GM23338 (cell line): ENCODE results near the gene RAB37. TPM values are rescaled to one million over a fixed set of nuclear protein-coding genes. Genes with fewer than 3 reads are reported as not detected.

Experiments used
- ATAC-seq: fragments of 200-7000 bp; cut with Tn5 transposase; 3 replicates; pipeline ENCODE4 v1.9.1; 2020
- DNase-seq: peaks from one replicate; pipeline ENCODE4 v3.0.0-alpha.2; 2015; ENCODE audit warnings: low spot score
- H2AFZ ChIP-seq: fragments of 200-600 bp; sonication (generic); 2 replicates; pipeline ENCODE4 v1.8.0; 2016; ENCODE audit warnings: antibody characterized with exemption, mild to moderate bottlenecking, moderate library complexity
- H3F3A ChIP-seq: fragments of 200-600 bp; sonication (generic); replicated peaks from 2 replicates; pipeline ENCODE4 v1.8.0; 2017; ENCODE audit warnings: antibody characterized with exemption, mixed run types, low read depth
- H3K27ac ChIP-seq: fragments of 200-600 bp; sonication (generic); 2 replicates; pipeline ENCODE4 v1.6.1; 2016; ENCODE audit warnings: low read depth
- H3K27me3 ChIP-seq: fragments of 200-600 bp; sonication (generic); 2 replicates; pipeline ENCODE4 v1.8.0; 2016; ENCODE audit warnings: mild to moderate bottlenecking, mixed run types, moderate library complexity; ENCODE audit not compliant: insufficient read depth
- H3K36me3 ChIP-seq: fragments of 200-600 bp; sonication (generic); 2 replicates; pipeline ENCODE4 v1.8.0; 2016; ENCODE audit warnings: mild to moderate bottlenecking; ENCODE audit not compliant: insufficient read depth
- H3K4me1 ChIP-seq: fragments of 200-600 bp; sonication (generic); 2 replicates; pipeline ENCODE4 v1.8.0; 2016; ENCODE audit warnings: mild to moderate bottlenecking, moderate library complexity; ENCODE audit not compliant: insufficient read depth
- H3K4me2 ChIP-seq: fragments of 200-600 bp; sonication (generic); 2 replicates; pipeline ENCODE4 v1.7.1; 2017; ENCODE audit warnings: mixed run types
- H3K4me3 ChIP-seq: fragments of 200-600 bp; sonication (generic); 2 replicates; pipeline ENCODE4 v1.6.1; 2016; ENCODE audit warnings: mixed run types
- H3K79me2 ChIP-seq: fragments of 200-600 bp; sonication (generic); replicated peaks from 2 replicates; pipeline ENCODE4 v1.8.0; 2017; ENCODE audit warnings: mild to moderate bottlenecking; ENCODE audit not compliant: insufficient read depth
- H3K9me2 ChIP-seq: fragments of 200-600 bp; sonication (generic); 2 replicates; pipeline ENCODE4 v1.8.0; 2017; ENCODE audit not compliant: insufficient read depth
- H4K20me1 ChIP-seq: fragments of 200-600 bp; sonication (generic); replicated peaks from 2 replicates; pipeline ENCODE4 v1.8.0; 2017; ENCODE audit warnings: mild to moderate bottlenecking; ENCODE audit not compliant: insufficient read depth
- H3K27ac Mint-ChIP-seq: 2 replicates; pipeline ENCODE4 v1.8.0; 2020; ENCODE audit warnings: inconsistent platforms, mild to moderate bottlenecking, moderate library complexity, mixed read lengths
- H3K27me3 Mint-ChIP-seq: 3 replicates; pipeline ENCODE4 v1.8.0; 2022; ENCODE audit warnings: low read depth, mild to moderate bottlenecking, moderate library complexity, mixed read lengths, inconsistent platforms; ENCODE audit not compliant: insufficient read depth, poor library complexity
- H3K36me3 Mint-ChIP-seq: 3 replicates; pipeline ENCODE4 v1.8.0; 2021; ENCODE audit warnings: low read depth, mild to moderate bottlenecking, inconsistent platforms, moderate library complexity, mixed read lengths
- H3K4me1 Mint-ChIP-seq: 3 replicates; pipeline ENCODE4 v1.8.0; 2020; ENCODE audit warnings: mild to moderate bottlenecking, inconsistent platforms, mixed read lengths
- H3K4me3 Mint-ChIP-seq: 3 replicates; pipeline ENCODE4 v1.8.0; 2021; ENCODE audit warnings: moderate library complexity, mild to moderate bottlenecking, inconsistent platforms, mixed read lengths
- H3K9me3 Mint-ChIP-seq: 3 replicates; pipeline ENCODE4 v1.8.0; 2020; ENCODE audit warnings: moderate library complexity, mild to moderate bottlenecking, inconsistent platforms, mixed read lengths
- CREB1 ChIP-seq: fragments of 250-450 bp; sonication (Bioruptor Pico); IDR thresholded peaks from 2 replicates; pipeline ENCODE4 v1.5.0; 2020; ENCODE audit warnings: low read depth, mild to moderate bottlenecking, moderate library complexity
- EZH2 ChIP-seq: fragments of 200-600 bp; sonication (generic); IDR thresholded peaks from one replicate; pipeline ENCODE4 v1.8.0; 2017; ENCODE audit warnings: antibody characterized with exemption, mild to moderate bottlenecking, low read depth; ENCODE audit not compliant: unreplicated experiment
- EZH2phosphoT487 ChIP-seq: fragments of 200-600 bp; sonication (generic); IDR thresholded peaks from one replicate; pipeline ENCODE4 v1.8.1; 2018; ENCODE audit warnings: antibody characterized with exemption; ENCODE audit not compliant: unreplicated experiment
- JUNB ChIP-seq: IDR thresholded peaks from one replicate; pipeline ENCODE4 v1.6.1; 2016; ENCODE audit warnings: antibody characterized with exemption; ENCODE audit not compliant: unreplicated experiment
- NANOG ChIP-seq: IDR thresholded peaks from 2 replicates; pipeline ENCODE4 v1.6.1; 2016; ENCODE audit warnings: antibody characterized with exemption, borderline replicate concordance
- POLR2AphosphoS5 ChIP-seq: IDR thresholded peaks from 2 replicates; pipeline ENCODE4 v1.6.1; 2016; ENCODE audit warnings: antibody characterized with exemption, low read depth
- STAT1 ChIP-seq: IDR thresholded peaks from one replicate; pipeline ENCODE4 v1.6.1; 2016; ENCODE audit warnings: antibody characterized with exemption; ENCODE audit not compliant: unreplicated experiment
- ZNF114 ChIP-seq: fragments of 250-450 bp; sonication (Bioruptor Pico); IDR thresholded peaks from 2 replicates; pipeline ENCODE4 v1.5.0; 2020; ENCODE audit warnings: mild to moderate bottlenecking, moderate library complexity
- ZNF331 ChIP-seq: fragments of 250-450 bp; sonication (Bioruptor Pico); IDR thresholded peaks from 2 replicates; pipeline ENCODE4 v1.5.0; 2020; ENCODE audit warnings: low read depth, mild to moderate bottlenecking, moderate library complexity
- polyA plus RNA-seq: library from polyadenylated mRNA; unstranded; fragments of >200 nt; fragmentation: Nextera tagmentation; extraction: Ambion mirVana; gene quantifications from 2 replicates; pipeline ENCODE4 v1.2.1, GENCODE V29; 2016
- total RNA-seq: library from RNA; depleted of rRNA; stranded (reverse); fragments of >200 nt; shearing (Covaris generic); gene quantifications from 2 replicates; pipeline ENCODE4 v1.2.3, GENCODE V29; 2014
- TF ChIP-seq, protein P1 (sequence below), 2 experiments: fragments of 200-600 bp in 1 of 2; sonication (generic) in 1 of 2; conservative IDR thresholded peaks; 2 replicates each; pipeline versions ENCODE4 v1.5.1 to v1.6.1; 2016 to 2017; ENCODE audit warnings: antibody characterized with exemption in 2 of 2, low read depth in 2 of 2, mild to moderate bottlenecking in 2 of 2, moderate library complexity in 1 of 2
- TF ChIP-seq, protein P2 (sequence below): IDR thresholded peaks from one replicate; pipeline ENCODE4 v1.6.1; 2018; ENCODE audit warnings: antibody characterized with exemption; ENCODE audit not compliant: unreplicated experiment

Gene RAB37
- total and polyA plus RNA-seq, 2 experiments from 2014 or later = 3.3 to 5.2 TPM

- TF ChIP-seq JUNB = no peak
- TF ChIP-seq STAT1 = no peak
- no peak for TF ChIP-seq NANOG
- H3F3A ChIP-seq = peaks cover 15% of the 10 kb centered on the region
- no peak overlapping the region for H3K27ac ChIP-seq
- Mint-ChIP-seq H3K36me3 (no peaks in the 10 kb centered on the region), H3K27ac (no peak overlapping the region), H3K4me3 (no peak overlapping the region), H3K27me3 (peaks cover 2% of the 10 kb centered on the region), H3K4me1 (no peaks in the 10 kb centered on the region), H3K9me3 (no peaks in the 10 kb centered on the region; the same call in 2 of the 3 replicates)
- H4K20me1 ChIP-seq = no peaks in the 10 kb centered on the region
- no peak for ATAC-seq
- H3K27me3 ChIP-seq = no peaks in the 10 kb centered on the region
- H3K4me2 ChIP-seq = no peak overlapping the region
- no peak overlapping the region for H2AFZ ChIP-seq
- H3K79me2 ChIP-seq = no peaks in the 10 kb centered on the region
- H3K36me3 ChIP-seq = no peaks in the 10 kb centered on the region
- no peak overlapping the region for H3K4me3 ChIP-seq
- DNase-seq = no peak
- no peaks in the 10 kb centered on the region for H3K9me2 ChIP-seq
- H3K4me1 ChIP-seq = no peaks in the 10 kb centered on the region
Observed at GRCh38 chr17:74725111-74725510, 11.9 kb upstream of the RAB37 start.

DNA sequence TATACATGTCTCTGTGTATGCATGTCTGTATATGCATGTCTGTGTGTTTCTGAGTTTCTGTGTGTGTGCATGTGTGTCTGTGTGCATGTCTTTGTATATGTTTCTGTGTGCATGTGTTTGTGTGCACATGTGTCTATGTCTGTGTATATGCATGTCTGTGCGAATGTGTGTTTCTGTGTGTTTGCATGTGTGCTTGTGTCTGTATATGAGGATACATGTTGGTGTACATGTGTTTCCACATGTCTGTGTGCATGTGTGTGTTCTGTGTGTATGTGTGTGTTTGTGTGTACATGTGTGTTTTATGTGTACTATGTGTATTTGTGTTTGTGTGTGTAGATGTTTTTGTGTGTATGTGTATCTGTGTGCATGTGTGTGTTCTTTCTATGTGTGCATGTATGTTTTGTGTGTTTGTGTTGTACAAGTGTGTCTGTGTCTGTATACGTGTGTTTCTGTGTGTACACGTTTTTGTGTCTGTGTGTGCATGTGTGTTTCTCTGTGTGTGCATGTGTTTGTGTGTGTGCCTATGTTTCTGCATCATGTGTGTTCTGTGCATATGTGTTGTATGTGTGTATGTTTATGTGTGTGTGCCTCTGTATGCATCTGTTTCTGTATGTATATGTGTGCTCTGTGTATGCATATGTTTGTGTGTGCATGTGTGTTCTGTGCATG is 8.9 kb upstream of the RAB37 start:
- no peak for DNase-seq
- H3K9me3 Mint-ChIP-seq = no peaks in the 10 kb centered on the region; the same call in 2 of the 3 replicates
- peaks cover 15% of the 10 kb centered on the region for H3F3A ChIP-seq
- no peaks in the 10 kb centered on the region for H3K79me2 ChIP-seq
- H3K27ac Mint-ChIP-seq = no peak overlapping the region
- no peaks in the 10 kb centered on the region for H4K20me1 ChIP-seq
- no peaks in the 10 kb centered on the region for H3K27me3 Mint-ChIP-seq
- no peaks in the 10 kb centered on the region for H3K4me1 ChIP-seq
- H3K36me3 Mint-ChIP-seq = no peaks in the 10 kb centered on the region
- H3K27me3 ChIP-seq = no peaks in the 10 kb centered on the region
- H3K36me3 ChIP-seq = no peaks in the 10 kb centered on the region
- no peaks in the 10 kb centered on the region for H3K9me2 ChIP-seq
- no peaks in the 10 kb centered on the region for H3K4me1 Mint-ChIP-seq
- no peak overlapping the region for H3K4me3 ChIP-seq
- H3K4me2 ChIP-seq = no peak overlapping the region
- H3K27ac ChIP-seq = no peak overlapping the region
- no peak for ATAC-seq
- H2AFZ ChIP-seq = no peak overlapping the region
- H3K4me3 Mint-ChIP-seq = no peak overlapping the region
- TF ChIP-seq JUNB = no peak
- no peak for TF ChIP-seq EZH2
- TF ChIP-seq, protein P1, sequence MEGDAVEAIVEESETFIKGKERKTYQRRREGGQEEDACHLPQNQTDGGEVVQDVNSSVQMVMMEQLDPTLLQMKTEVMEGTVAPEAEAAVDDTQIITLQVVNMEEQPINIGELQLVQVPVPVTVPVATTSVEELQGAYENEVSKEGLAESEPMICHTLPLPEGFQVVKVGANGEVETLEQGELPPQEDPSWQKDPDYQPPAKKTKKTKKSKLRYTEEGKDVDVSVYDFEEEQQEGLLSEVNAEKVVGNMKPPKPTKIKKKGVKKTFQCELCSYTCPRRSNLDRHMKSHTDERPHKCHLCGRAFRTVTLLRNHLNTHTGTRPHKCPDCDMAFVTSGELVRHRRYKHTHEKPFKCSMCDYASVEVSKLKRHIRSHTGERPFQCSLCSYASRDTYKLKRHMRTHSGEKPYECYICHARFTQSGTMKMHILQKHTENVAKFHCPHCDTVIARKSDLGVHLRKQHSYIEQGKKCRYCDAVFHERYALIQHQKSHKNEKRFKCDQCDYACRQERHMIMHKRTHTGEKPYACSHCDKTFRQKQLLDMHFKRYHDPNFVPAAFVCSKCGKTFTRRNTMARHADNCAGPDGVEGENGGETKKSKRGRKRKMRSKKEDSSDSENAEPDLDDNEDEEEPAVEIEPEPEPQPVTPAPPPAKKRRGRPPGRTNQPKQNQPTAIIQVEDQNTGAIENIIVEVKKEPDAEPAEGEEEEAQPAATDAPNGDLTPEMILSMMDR (conservative IDR thresholded peaks at IDR 0.05; ENCODE audit: low read depth in 2 of 2) = no peak
- TF ChIP-seq EZH2phosphoT487 = no peak
- no peak for TF ChIP-seq ZNF114 (CRISPR knock-in tag)
- TF ChIP-seq, protein P2, sequence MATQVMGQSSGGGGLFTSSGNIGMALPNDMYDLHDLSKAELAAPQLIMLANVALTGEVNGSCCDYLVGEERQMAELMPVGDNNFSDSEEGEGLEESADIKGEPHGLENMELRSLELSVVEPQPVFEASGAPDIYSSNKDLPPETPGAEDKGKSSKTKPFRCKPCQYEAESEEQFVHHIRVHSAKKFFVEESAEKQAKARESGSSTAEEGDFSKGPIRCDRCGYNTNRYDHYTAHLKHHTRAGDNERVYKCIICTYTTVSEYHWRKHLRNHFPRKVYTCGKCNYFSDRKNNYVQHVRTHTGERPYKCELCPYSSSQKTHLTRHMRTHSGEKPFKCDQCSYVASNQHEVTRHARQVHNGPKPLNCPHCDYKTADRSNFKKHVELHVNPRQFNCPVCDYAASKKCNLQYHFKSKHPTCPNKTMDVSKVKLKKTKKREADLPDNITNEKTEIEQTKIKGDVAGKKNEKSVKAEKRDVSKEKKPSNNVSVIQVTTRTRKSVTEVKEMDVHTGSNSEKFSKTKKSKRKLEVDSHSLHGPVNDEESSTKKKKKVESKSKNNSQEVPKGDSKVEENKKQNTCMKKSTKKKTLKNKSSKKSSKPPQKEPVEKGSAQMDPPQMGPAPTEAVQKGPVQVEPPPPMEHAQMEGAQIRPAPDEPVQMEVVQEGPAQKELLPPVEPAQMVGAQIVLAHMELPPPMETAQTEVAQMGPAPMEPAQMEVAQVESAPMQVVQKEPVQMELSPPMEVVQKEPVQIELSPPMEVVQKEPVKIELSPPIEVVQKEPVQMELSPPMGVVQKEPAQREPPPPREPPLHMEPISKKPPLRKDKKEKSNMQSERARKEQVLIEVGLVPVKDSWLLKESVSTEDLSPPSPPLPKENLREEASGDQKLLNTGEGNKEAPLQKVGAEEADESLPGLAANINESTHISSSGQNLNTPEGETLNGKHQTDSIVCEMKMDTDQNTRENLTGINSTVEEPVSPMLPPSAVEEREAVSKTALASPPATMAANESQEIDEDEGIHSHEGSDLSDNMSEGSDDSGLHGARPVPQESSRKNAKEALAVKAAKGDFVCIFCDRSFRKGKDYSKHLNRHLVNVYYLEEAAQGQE = no peak
- no peak for TF ChIP-seq POLR2AphosphoS5
- TF ChIP-seq ZNF331 (CRISPR knock-in tag) = no peak
- TF ChIP-seq CREB1 (CRISPR knock-in tag) = no peak
- TF ChIP-seq STAT1 = no peak
